ENCODE data around the gene TRIM9. TPM values are rescaled to one million over a fixed set of nuclear protein-coding genes. Genes with fewer than 3 reads are reported as not detected.

The TRIM9 gene
- polyA plus RNA-seq, 1 donor: 2.7 TPM

DNA sequence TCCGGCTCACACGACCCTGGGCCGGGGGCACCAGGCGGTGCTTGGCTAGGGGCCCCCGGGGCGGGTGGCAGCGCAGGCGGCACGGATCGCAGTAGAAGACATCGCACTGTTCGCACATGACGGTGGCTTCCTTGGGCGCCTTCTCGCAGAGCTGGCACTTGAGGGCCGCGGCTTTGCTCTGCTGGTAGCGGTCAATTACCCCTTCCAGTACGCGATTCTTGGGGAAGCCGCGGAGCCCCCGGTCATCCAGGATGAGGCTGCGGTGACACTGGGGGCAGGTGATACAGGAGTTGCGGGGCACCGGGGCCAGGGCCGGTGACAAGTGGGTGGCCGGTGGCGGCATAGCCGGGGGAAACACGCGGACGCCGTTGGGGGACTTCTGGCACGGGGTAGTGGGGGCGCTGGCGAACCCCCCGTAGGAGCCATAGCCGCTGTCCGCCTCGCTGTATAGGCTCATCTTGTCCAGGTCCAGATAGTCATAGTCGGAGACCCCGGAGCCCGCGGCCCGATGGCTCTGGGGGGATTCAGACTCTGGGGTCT lies 553 bp downstream of the TRIM9 start:
- Histone ChIP-seq H3K27me3 (ENCODE audit: control insufficient read depth, insufficient read depth, low read length) (peaks cover 48% of the 10 kb centered on the region), H3K4me1 (ENCODE audit: control insufficient read depth, insufficient read depth, low read length) (peaks cover 12% of the 10 kb centered on the region), H3K36me3 (ENCODE audit: control insufficient read depth, insufficient read depth, low read length) (no peaks in the 10 kb centered on the region), H3K4me3 (ENCODE audit: low read length) (peak overlapping the region; percentile 64), H3K9me3 (ENCODE audit: control insufficient read depth, low read depth, low read length) (peaks cover 10% of the 10 kb centered on the region), H3K27ac (ENCODE audit: low read length) (no peak overlapping the region)
- no CpG with 5 or more reads among the region's 46 CpGs for WGBS (ENCODE audit: insufficient coverage, low lambda C conversion rate)
- DNase-seq: peak in 1 of 2 donors; percentile 19

- Histone ChIP-seq H3K36me3 (ENCODE audit: control insufficient read depth, insufficient read depth, low read length) (no peaks in the 10 kb centered on the region), H3K27me3 (ENCODE audit: control insufficient read depth, insufficient read depth, low read length) (peaks cover 45% of the 10 kb centered on the region), H3K9me3 (ENCODE audit: control insufficient read depth, low read depth, low read length) (peaks cover 10% of the 10 kb centered on the region), H3K27ac (ENCODE audit: low read length) (no peak overlapping the region), H3K4me3 (ENCODE audit: low read length) (peak overlapping the region; percentile 64), H3K4me1 (ENCODE audit: control insufficient read depth, insufficient read depth, low read length) (peaks cover 12% of the 10 kb centered on the region)
- WGBS (ENCODE audit: insufficient coverage, low lambda C conversion rate): no CpG with 5 or more reads among the region's 68 CpGs
- DNase-seq: peak in 1 of 2 donors; percentile 24
Observed at GRCh38 chr14:51093371-51094281, 1.3 kb downstream of the TRIM9 start.

DNA sequence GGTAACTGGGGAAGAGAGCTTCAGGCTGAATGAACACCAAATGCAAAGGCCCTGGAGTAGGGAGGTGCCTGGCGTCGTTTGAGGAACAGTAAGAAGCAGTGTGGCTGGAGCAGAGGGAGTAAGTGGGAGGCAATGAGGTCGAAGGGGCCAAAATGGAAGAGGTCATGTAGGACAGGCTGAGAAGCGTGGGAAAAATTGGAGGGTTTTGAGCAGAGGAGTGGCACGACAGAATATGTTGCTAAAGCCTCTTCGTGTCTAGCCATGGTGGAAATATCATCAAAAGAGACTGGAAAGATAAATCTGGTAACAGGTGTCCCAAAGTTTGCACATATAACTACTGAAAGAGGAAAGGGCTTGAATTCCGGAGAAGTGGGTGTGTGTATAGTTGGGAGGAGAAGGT lies 1.9 kb downstream of the TRIM9 start:
- DNase-seq: no peak
- WGBS (ENCODE audit: insufficient coverage, low lambda C conversion rate): 84% methylated on average over 6 of the region's 7 CpGs
- H3K36me3 ChIP-seq (ENCODE audit: control insufficient read depth, insufficient read depth, low read length): no peaks in the 10 kb centered on the region
- H3K9me3 ChIP-seq (ENCODE audit: control insufficient read depth, low read depth, low read length): peaks cover 10% of the 10 kb centered on the region
- peaks cover 45% of the 10 kb centered on the region for H3K27me3 ChIP-seq (ENCODE audit: control insufficient read depth, insufficient read depth, low read length)
- H3K27ac ChIP-seq (ENCODE audit: low read length): no peak overlapping the region
- no peak overlapping the region for H3K4me3 ChIP-seq (ENCODE audit: low read length)
- H3K4me1 ChIP-seq (ENCODE audit: control insufficient read depth, insufficient read depth, low read length): peaks cover 12% of the 10 kb centered on the region

DNA sequence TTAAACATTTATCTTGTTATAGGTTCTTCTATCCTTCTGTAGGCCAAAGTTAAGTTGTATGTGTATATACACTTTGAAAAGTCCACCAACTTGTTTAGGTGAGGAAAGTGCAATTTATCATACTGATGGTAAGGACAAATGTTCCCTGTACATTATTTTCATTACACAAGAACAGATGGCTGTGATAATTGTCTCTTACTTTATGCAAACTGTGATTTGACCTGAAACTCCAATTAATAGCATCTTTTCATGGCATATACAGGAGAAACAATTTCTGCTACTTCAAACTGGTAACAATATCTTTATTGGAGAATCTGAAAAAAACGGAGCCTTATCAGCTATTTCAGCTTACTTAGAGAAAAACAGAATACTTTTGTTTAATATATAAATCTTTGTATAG lies 5.6 kb downstream of the TRIM9 start:
- Histone ChIP-seq H3K27ac (ENCODE audit: low read length) (no peak overlapping the region), H3K36me3 (ENCODE audit: control insufficient read depth, insufficient read depth, low read length) (no peaks in the 10 kb centered on the region), H3K9me3 (ENCODE audit: control insufficient read depth, low read depth, low read length) (peaks cover 4% of the 10 kb centered on the region), H3K4me1 (ENCODE audit: control insufficient read depth, insufficient read depth, low read length) (peaks cover 4% of the 10 kb centered on the region), H3K27me3 (ENCODE audit: control insufficient read depth, insufficient read depth, low read length) (peaks cover 25% of the 10 kb centered on the region), H3K4me3 (ENCODE audit: low read length) (no peak overlapping the region)
- DNase-seq: no peak
- 100% methylated on average over 1 of the region's 1 CpG for WGBS (ENCODE audit: insufficient coverage, low lambda C conversion rate)

- no peaks in the 10 kb centered on the region for H3K36me3 ChIP-seq (ENCODE audit: control insufficient read depth, insufficient read depth, low read length)
- peak in 1 of 2 donors; percentile 4 for DNase-seq
- no peak overlapping the region for H3K4me3 ChIP-seq (ENCODE audit: low read length)
- WGBS (ENCODE audit: insufficient coverage, low lambda C conversion rate): no CpG with 5 or more reads among the region's 3 CpGs
- H3K4me1 ChIP-seq (ENCODE audit: control insufficient read depth, insufficient read depth, low read length): no peaks in the 10 kb centered on the region
- no peak overlapping the region for H3K27ac ChIP-seq (ENCODE audit: low read length)
- H3K27me3 ChIP-seq (ENCODE audit: control insufficient read depth, insufficient read depth, low read length): peaks cover 6% of the 10 kb centered on the region
- H3K9me3 ChIP-seq (ENCODE audit: control insufficient read depth, low read depth, low read length): no peaks in the 10 kb centered on the region
Observed at GRCh38 chr14:51087031-51087441, 7.9 kb downstream of the TRIM9 start.

DNA sequence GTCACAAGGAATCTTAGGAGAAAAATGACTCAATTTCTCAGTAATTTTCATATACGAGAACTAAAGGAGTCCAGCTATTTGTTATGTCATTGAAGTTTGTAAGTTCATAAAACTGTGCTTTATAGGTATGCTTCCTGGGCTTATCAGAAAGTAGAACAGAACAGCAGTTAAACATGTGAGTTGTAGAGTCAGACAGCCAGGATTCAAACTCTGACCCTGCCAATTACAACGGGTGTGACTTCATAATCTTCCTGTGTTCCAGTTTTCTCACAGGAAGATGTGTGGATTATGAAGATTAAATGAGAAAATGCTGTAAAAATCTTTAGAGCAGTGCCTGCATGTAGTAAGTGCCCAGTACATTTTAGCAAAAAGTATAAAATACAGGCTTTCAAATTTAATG lies 8.9 kb downstream of the TRIM9 start:
- no peaks in the 10 kb centered on the region for H3K4me1 ChIP-seq (ENCODE audit: control insufficient read depth, insufficient read depth, low read length)
- no peaks in the 10 kb centered on the region for H3K9me3 ChIP-seq (ENCODE audit: control insufficient read depth, low read depth, low read length)
- 40% methylated on average over 1 of the region's 2 CpGs for WGBS (ENCODE audit: insufficient coverage, low lambda C conversion rate)
- no peak overlapping the region for H3K27ac ChIP-seq (ENCODE audit: low read length)
- no peak overlapping the region for H3K4me3 ChIP-seq (ENCODE audit: low read length)
- DNase-seq: no peak
- no peaks in the 10 kb centered on the region for H3K36me3 ChIP-seq (ENCODE audit: control insufficient read depth, insufficient read depth, low read length)
- H3K27me3 ChIP-seq (ENCODE audit: control insufficient read depth, insufficient read depth, low read length): peaks cover 6% of the 10 kb centered on the region

GRCh38 chr14:51084962-51085361 lies 9.9 kb downstream of the TRIM9 start:
- WGBS (ENCODE audit: insufficient coverage, low lambda C conversion rate): no CpG with 5 or more reads among the region's 3 CpGs
- H3K4me1 ChIP-seq (ENCODE audit: control insufficient read depth, insufficient read depth, low read length): no peaks in the 10 kb centered on the region
- H3K27me3 ChIP-seq (ENCODE audit: control insufficient read depth, insufficient read depth, low read length): peaks cover 2% of the 10 kb centered on the region
- no peak for DNase-seq
- H3K4me3 ChIP-seq (ENCODE audit: low read length): no peak overlapping the region
- no peaks in the 10 kb centered on the region for H3K36me3 ChIP-seq (ENCODE audit: control insufficient read depth, insufficient read depth, low read length)
- H3K27ac ChIP-seq (ENCODE audit: low read length): no peak overlapping the region
- no peaks in the 10 kb centered on the region for H3K9me3 ChIP-seq (ENCODE audit: control insufficient read depth, low read depth, low read length)

GRCh38 chr14:51084507-51084906 lies 10.4 kb downstream of the TRIM9 start:
- no peaks in the 10 kb centered on the region for H3K36me3 ChIP-seq (ENCODE audit: control insufficient read depth, insufficient read depth, low read length)
- H3K27me3 ChIP-seq (ENCODE audit: control insufficient read depth, insufficient read depth, low read length): peaks cover 2% of the 10 kb centered on the region
- no peak for DNase-seq
- no peaks in the 10 kb centered on the region for H3K9me3 ChIP-seq (ENCODE audit: control insufficient read depth, low read depth, low read length)
- no peaks in the 10 kb centered on the region for H3K4me1 ChIP-seq (ENCODE audit: control insufficient read depth, insufficient read depth, low read length)
- H3K27ac ChIP-seq (ENCODE audit: low read length): no peak overlapping the region
- no peak overlapping the region for H3K4me3 ChIP-seq (ENCODE audit: low read length)

- WGBS (ENCODE audit: insufficient coverage, low lambda C conversion rate): 100% methylated on average over 1 of the region's 1 CpG
- H3K4me3 ChIP-seq (ENCODE audit: low read length): no peak overlapping the region
- H3K9me3 ChIP-seq (ENCODE audit: control insufficient read depth, low read depth, low read length): no peaks in the 10 kb centered on the region
- H3K27ac ChIP-seq (ENCODE audit: low read length): no peak overlapping the region
- H3K27me3 ChIP-seq (ENCODE audit: control insufficient read depth, insufficient read depth, low read length): peaks cover 2% of the 10 kb centered on the region
- no peaks in the 10 kb centered on the region for H3K4me1 ChIP-seq (ENCODE audit: control insufficient read depth, insufficient read depth, low read length)
- no peaks in the 10 kb centered on the region for H3K36me3 ChIP-seq (ENCODE audit: control insufficient read depth, insufficient read depth, low read length)
- no peak for DNase-seq
Observed at GRCh38 chr14:51082349-51082748, 12.6 kb downstream of the TRIM9 start.

DNA sequence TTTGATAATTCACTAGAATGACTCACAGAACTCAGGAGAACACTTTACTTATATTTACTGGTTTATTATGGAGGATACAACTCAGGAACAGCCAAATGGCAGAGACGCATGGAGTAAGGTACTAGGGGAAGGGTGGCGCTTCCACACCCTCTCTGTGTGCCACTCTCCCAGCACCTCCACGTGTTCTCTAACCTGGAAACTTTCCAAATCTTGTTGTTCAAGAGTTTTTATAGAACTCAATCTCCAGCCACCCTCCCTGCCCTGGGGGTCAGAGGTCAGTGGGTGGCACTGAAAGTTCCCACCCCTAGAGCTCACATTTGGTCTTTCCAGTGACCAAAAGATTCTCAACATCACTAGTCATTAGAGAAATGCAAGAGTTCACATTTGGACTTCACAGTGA lies 13.2 kb downstream of the TRIM9 start:
- Histone ChIP-seq H3K4me1 (ENCODE audit: control insufficient read depth, insufficient read depth, low read length) (no peaks in the 10 kb centered on the region), H3K27ac (ENCODE audit: low read length) (no peak overlapping the region), H3K9me3 (ENCODE audit: control insufficient read depth, low read depth, low read length) (no peaks in the 10 kb centered on the region), H3K27me3 (ENCODE audit: control insufficient read depth, insufficient read depth, low read length) (peaks cover 2% of the 10 kb centered on the region), H3K4me3 (ENCODE audit: low read length) (no peak overlapping the region), H3K36me3 (ENCODE audit: control insufficient read depth, insufficient read depth, low read length) (no peaks in the 10 kb centered on the region)
- no peak for DNase-seq
- WGBS (ENCODE audit: insufficient coverage, low lambda C conversion rate): no CpG with 5 or more reads among the region's 3 CpGs
